ENCODE measurements around the gene XRCC1.

The XRCC1 gene

GRCh38 chr19:43564800-43565199 lies 10.5 kb downstream of the XRCC1 start:
- no peaks in the 10 kb centered on the region for H3K9me3 ChIP-seq (ENCODE audit: insufficient read depth, low read length)
- no peaks in the 10 kb centered on the region for H3K27me3 ChIP-seq (ENCODE audit: low read depth, low read length)
- no peak overlapping the region for H3K9ac ChIP-seq (ENCODE audit: low read length)
- H3K4me1 ChIP-seq (ENCODE audit: low read length): no peaks in the 10 kb centered on the region
- H3K4me2 ChIP-seq (ENCODE audit: low read length): no peak overlapping the region
- H3K36me3 ChIP-seq (replicated peaks; ENCODE audit: low read depth, low read length): peaks cover 6% of the 10 kb centered on the region
- no peak for TF ChIP-seq CTCF (IDR thresholded peaks at IDR 0.05; ENCODE audit: low read depth, low read length)
- TF ChIP-seq EZH2phosphoT487 (IDR thresholded peaks at IDR 0.05; ENCODE audit: low read depth): no peak
- H2AFZ ChIP-seq (ENCODE audit: low read depth, low read length): no peak overlapping the region
- H4K20me1 ChIP-seq (ENCODE audit: insufficient read depth, low read length): no peaks in the 10 kb centered on the region
- H3K79me2 ChIP-seq (ENCODE audit: low read length): no peaks in the 10 kb centered on the region
- no peak overlapping the region for H3K4me3 ChIP-seq (ENCODE audit: low read length)
- no peak overlapping the region for H3K27ac ChIP-seq (ENCODE audit: low read length)

GRCh38 chr19:43563816-43564457 lies 11.4 kb downstream of the XRCC1 start:
- Histone ChIP-seq H3K9me3 (ENCODE audit: insufficient read depth, low read length) (no peaks in the 10 kb centered on the region), H2AFZ (ENCODE audit: low read depth, low read length) (no peak overlapping the region), H3K27me3 (ENCODE audit: low read depth, low read length) (no peaks in the 10 kb centered on the region), H3K9ac (ENCODE audit: low read length) (no peak overlapping the region), H3K4me2 (ENCODE audit: low read length) (no peak overlapping the region), H3K79me2 (ENCODE audit: low read length) (no peaks in the 10 kb centered on the region), H3K27ac (ENCODE audit: low read length) (no peak overlapping the region), H3K36me3 (replicated peaks; ENCODE audit: low read depth, low read length) (peaks cover 6% of the 10 kb centered on the region), H3K4me1 (ENCODE audit: low read length) (no peaks in the 10 kb centered on the region), H4K20me1 (ENCODE audit: insufficient read depth, low read length) (no peaks in the 10 kb centered on the region), H3K4me3 (ENCODE audit: low read length) (no peak overlapping the region)
- no peak for TF ChIP-seq CTCF (IDR thresholded peaks at IDR 0.05; ENCODE audit: low read depth, low read length)

- Histone ChIP-seq H3K27ac (ENCODE audit: low read length) (no peak overlapping the region), H3K4me2 (ENCODE audit: low read length) (no peak overlapping the region)
- TF ChIP-seq CTCF (IDR thresholded peaks at IDR 0.05; ENCODE audit: low read depth, low read length) (no peak), EZH2phosphoT487 (IDR thresholded peaks at IDR 0.05; ENCODE audit: low read depth) (no peak)
Measured at GRCh38 chr19:43562698-43563241, 12.6 kb downstream of the XRCC1 start.

GRCh38 chr19:43562226-43562697 lies 13.1 kb downstream of the XRCC1 start:
- Histone ChIP-seq H3K27ac (ENCODE audit: low read length) (no peak overlapping the region), H3K4me1 (ENCODE audit: low read length) (no peaks in the 10 kb centered on the region), H3K9ac (ENCODE audit: low read length) (no peak overlapping the region), H3K4me3 (ENCODE audit: low read length) (no peak overlapping the region), H3K4me2 (ENCODE audit: low read length) (no peak overlapping the region), H3K9me3 (ENCODE audit: insufficient read depth, low read length) (no peaks in the 10 kb centered on the region), H3K36me3 (replicated peaks; ENCODE audit: low read depth, low read length) (peaks cover 6% of the 10 kb centered on the region), H3K79me2 (ENCODE audit: low read length) (no peaks in the 10 kb centered on the region), H3K27me3 (ENCODE audit: low read depth, low read length) (no peaks in the 10 kb centered on the region), H2AFZ (ENCODE audit: low read depth, low read length) (no peak overlapping the region), H4K20me1 (ENCODE audit: insufficient read depth, low read length) (no peaks in the 10 kb centered on the region)
- TF ChIP-seq CTCF (IDR thresholded peaks at IDR 0.05; ENCODE audit: low read depth, low read length): no peak
- TF ChIP-seq EZH2phosphoT487 (IDR thresholded peaks at IDR 0.05; ENCODE audit: low read depth): no peak

More at GRCh38 chr19:43562698-43563241, 12.6 kb downstream of the XRCC1 start:
- no peak overlapping the region for H3K9ac ChIP-seq (ENCODE audit: low read length)
- no peaks in the 10 kb centered on the region for H3K79me2 ChIP-seq (ENCODE audit: low read length)
- no peaks in the 10 kb centered on the region for H3K4me1 ChIP-seq (ENCODE audit: low read length)
- H3K36me3 ChIP-seq (replicated peaks; ENCODE audit: low read depth, low read length): peaks cover 6% of the 10 kb centered on the region
- H3K4me3 ChIP-seq (ENCODE audit: low read length): no peak overlapping the region
- H3K27me3 ChIP-seq (ENCODE audit: low read depth, low read length): no peaks in the 10 kb centered on the region
- no peak overlapping the region for H2AFZ ChIP-seq (ENCODE audit: low read depth, low read length)
- no peaks in the 10 kb centered on the region for H3K9me3 ChIP-seq (ENCODE audit: insufficient read depth, low read length)
- no peaks in the 10 kb centered on the region for H4K20me1 ChIP-seq (ENCODE audit: insufficient read depth, low read length)
